ENCODE data around the gene KCNK6. TPM values are rescaled to one million over a fixed set of nuclear protein-coding genes. Genes with fewer than 3 reads are reported as not detected.
A peak's percentile ranks its signal among the peaks of the same experiment; 100 is the strongest.

Gene KCNK6
- total RNA-seq, 2 donors from 2014 or later: 8.6 to 13.8 TPM

GRCh38 chr19:38367041-38367440 is 47.4 kb downstream of the KCNK6 start:
- Histone ChIP-seq H3K4me1 (peaks cover 9% of the 10 kb centered on the region), H3K27ac (no peak overlapping the region), H3K9me3 (no peaks in the 10 kb centered on the region), H3K36me3 (replicated peaks in 1 of 2; ENCODE audit: insufficient read depth in 1 of 2, low read depth in 2 of 2) (no peaks in the 10 kb centered on the region), H3K27me3 (no peaks in the 10 kb centered on the region), H3K4me3 (no peak overlapping the region)
- TF ChIP-seq POLR2A (IDR thresholded peaks at IDR 0.05) (no peak), CTCF (IDR thresholded peaks at IDR 0.05) (no peak)
- DNase-seq (no peak), ATAC-seq (no peak)
- intact Hi-C loops (cut with DNase I): no loop called here
- WGBS, 2 donors: 52 to 58% methylated on average over 12 of the region's 12 CpGs

GRCh38 chr19:38369584-38369983 is 49.9 kb downstream of the KCNK6 start:
- Histone ChIP-seq H3K4me3 (no peak overlapping the region), H3K27me3 (no peaks in the 10 kb centered on the region), H3K4me1 (peaks cover 5% of the 10 kb centered on the region), H3K36me3 (replicated peaks in 1 of 2; ENCODE audit: insufficient read depth in 1 of 2, low read depth in 2 of 2) (no peaks in the 10 kb centered on the region), H3K9me3 (no peaks in the 10 kb centered on the region), H3K27ac (no peak overlapping the region)
- DNase-seq (no peak), ATAC-seq (no peak)
- 72 to 77% methylated on average over 2 of the region's 2 CpGs for WGBS, 2 donors
- intact Hi-C loops (cut with DNase I): no loop called here
- TF ChIP-seq POLR2A (IDR thresholded peaks at IDR 0.05) (no peak), CTCF (IDR thresholded peaks at IDR 0.05) (no peak)

- Histone ChIP-seq H3K4me1 (peaks cover 8% of the 10 kb centered on the region), H3K27ac (no peak overlapping the region), H3K9me3 (no peaks in the 10 kb centered on the region), H3K36me3 (replicated peaks in 1 of 2; ENCODE audit: insufficient read depth in 1 of 2, low read depth in 2 of 2) (no peaks in the 10 kb centered on the region), H3K27me3 (no peaks in the 10 kb centered on the region), H3K4me3 (no peak overlapping the region)
- WGBS, 2 donors: 56 to 65% methylated on average over 12 of the region's 12 CpGs
- intact Hi-C loops (cut with DNase I): loop anchor here (5.0 kb wide), 1 partner anchor 33 kb away; the partner anchor contains the start of gene CATSPERG
- DNase-seq (no peak), ATAC-seq (no peak)
- TF ChIP-seq POLR2A (IDR thresholded peaks at IDR 0.05): no peak
- no peak for TF ChIP-seq CTCF (IDR thresholded peaks at IDR 0.05)
Observed at GRCh38 chr19:38370299-38370698, 50.7 kb downstream of the KCNK6 start.

GRCh38 chr19:38371081-38371480 is 51.4 kb downstream of the KCNK6 start:
- no peak overlapping the region for H3K27ac ChIP-seq
- H3K4me1 ChIP-seq: peaks cover 15% of the 10 kb centered on the region
- 72 to 77% methylated on average over 6 of the region's 6 CpGs for WGBS, 2 donors
- no peak overlapping the region for H3K4me3 ChIP-seq
- no peaks in the 10 kb centered on the region for H3K36me3 ChIP-seq (replicated peaks in 1 of 2; ENCODE audit: insufficient read depth in 1 of 2, low read depth in 2 of 2)
- intact Hi-C loops (cut with DNase I): loop anchor here (5.0 kb wide), 1 partner anchor 34 kb away; the partner anchor contains the start of gene CATSPERG
- no peak for ATAC-seq
- no peaks in the 10 kb centered on the region for H3K9me3 ChIP-seq
- TF ChIP-seq CTCF (IDR thresholded peaks at IDR 0.05) (no peak), POLR2A (IDR thresholded peaks at IDR 0.05) (no peak)
- H3K27me3 ChIP-seq: no peaks in the 10 kb centered on the region
- DNase-seq: no peak

GRCh38 chr19:38373907-38374331 is 54.3 kb downstream of the KCNK6 start:
- no peak for TF ChIP-seq CTCF (IDR thresholded peaks at IDR 0.05)
- no peak for TF ChIP-seq POLR2A (IDR thresholded peaks at IDR 0.05)
- no peak overlapping the region for H3K4me3 ChIP-seq
- H3K9me3 ChIP-seq: no peaks in the 10 kb centered on the region
- H3K36me3 ChIP-seq (replicated peaks in 1 of 2; ENCODE audit: insufficient read depth in 1 of 2, low read depth in 2 of 2): peaks cover 0 to 2% of the 10 kb centered on the region in 2 donors
- WGBS, 2 donors: 64 to 66% methylated on average over 6 of the region's 6 CpGs
- intact Hi-C loops (cut with DNase I): loop anchor here (5.0 kb wide), 1 partner anchor 37 kb away; the partner anchor contains the start of gene CATSPERG
- ATAC-seq: no peak
- H3K4me1 ChIP-seq: peaks cover 24% of the 10 kb centered on the region
- H3K27ac ChIP-seq: peak overlapping the region; percentile 46 to 93 (median 77)
- H3K27me3 ChIP-seq: no peaks in the 10 kb centered on the region
- DNase-seq: no peak

All from body of pancreas (tissue), 4 donors.